HG03439 (cell line): ENCODE measurements around the gene CHPF.

Experiments used
- ATAC-seq: cut with Tn5 transposase; IDR thresholded peaks from one replicate; pipeline ENCODE4 v1.9.1; 2021; ENCODE audit warnings: mild to moderate bottlenecking, moderate library complexity; ENCODE audit not compliant: unreplicated experiment

Gene CHPF

DNA sequence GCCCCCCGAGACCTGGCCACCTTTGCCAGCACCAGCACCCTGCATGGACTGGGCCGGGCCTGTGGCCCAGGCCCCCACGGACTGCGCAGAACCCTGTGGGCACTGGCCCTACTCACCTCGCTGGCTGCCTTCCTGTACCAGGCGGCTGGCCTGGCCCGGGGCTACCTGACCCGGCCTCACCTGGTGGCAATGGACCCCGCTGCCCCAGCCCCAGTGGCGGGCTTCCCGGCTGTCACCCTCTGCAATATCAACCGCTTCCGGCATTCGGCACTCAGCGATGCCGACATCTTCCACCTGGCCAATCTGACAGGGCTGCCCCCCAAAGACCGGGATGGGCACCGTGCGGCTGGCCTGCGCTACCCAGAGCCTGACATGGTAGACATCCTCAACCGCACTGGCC is 28.8 kb downstream of the CHPF start:
- ATAC-seq: no peak

DNA sequence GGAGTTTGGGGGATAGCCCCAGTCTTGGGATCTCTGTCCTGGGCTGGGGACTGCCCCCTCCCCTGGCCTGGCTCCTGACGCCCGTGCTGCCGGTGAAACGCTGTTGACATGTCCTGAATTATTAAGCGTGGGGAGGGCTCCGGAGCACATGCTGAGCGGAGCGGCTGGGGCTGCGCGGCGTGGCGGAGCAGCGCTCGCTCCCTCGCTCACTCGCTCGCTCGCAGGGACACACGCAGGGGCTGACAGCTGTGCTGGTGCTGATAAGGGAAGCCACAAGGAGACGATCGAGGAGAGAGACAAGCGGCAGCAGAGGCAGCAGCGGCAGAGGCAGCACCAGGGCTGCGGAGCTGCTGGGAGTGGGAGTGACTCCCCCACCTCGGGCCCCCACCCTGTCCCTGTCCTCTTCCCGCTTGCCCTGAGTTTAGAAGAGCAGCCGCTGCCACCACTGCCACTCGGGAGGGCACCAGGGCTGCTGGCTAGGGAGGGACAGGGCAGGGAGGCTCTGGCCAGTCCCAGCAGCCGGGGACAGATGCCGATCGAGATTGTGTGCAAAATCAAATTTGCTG is 29.3 kb downstream of the CHPF start, which contains the start of gene ASIC4:
Gene ASIC4, plus strand, starts transcription at position 287 of the 566 bp plus-strand sequence. Its CDS starts 243 bp downstream, at position 530.
- no peak for ATAC-seq

DNA sequence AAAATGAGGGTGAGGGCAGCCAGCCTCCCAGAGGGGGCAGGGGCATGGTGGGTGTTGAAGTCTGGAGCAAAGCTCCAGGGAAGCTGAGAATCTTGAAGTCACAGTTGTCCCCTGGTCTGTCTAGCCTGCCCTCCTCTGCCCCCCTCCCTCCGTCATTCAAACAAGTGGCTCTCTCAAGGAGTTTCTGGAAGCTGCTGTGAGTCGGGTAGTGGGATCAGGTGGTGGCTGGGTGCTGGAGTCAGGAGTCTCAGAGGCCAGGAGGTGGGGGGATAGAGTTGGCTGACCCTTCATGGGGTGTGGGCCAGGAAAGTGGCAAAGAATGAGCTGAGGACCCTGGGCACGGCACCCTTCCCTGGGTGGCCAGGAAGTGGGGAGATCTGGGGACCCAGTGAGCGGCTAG is 29.8 kb downstream of the CHPF start:
- ATAC-seq: no peak

DNA sequence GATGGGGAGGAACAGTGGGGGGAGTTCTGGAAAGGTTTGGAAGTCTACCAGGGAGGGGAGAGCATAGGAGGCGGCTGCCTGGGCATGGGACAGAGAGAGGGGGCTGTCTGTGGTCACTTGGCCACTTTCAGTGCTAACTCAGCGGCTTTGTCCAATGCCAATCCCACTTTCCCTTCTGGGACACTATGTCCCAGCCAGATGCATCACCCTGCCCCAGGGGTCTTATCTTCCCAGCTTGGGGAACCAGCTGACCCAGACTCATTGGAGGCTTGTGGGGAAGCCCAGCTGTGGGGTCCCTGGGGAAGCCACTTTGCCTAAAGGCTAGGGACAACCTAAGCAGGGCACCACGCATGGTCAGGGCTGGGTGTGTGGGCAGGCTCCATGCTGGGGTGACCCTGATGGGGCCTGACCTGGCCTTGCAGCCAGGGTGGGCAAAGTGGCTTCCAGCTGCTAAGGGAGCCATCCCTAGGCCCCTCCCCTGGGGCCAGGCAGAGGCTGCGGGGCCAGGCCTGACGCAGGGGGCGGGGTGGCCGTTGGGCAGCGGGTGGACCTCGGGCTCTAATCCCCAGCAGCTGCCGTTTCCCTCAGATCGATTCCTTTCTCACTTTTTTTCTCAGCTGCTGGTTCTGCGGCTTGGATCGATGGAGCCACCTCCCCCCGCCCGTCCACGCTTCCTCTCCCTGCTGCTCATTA is 30.9 kb downstream of the CHPF start:
- ATAC-seq: no peak

DNA sequence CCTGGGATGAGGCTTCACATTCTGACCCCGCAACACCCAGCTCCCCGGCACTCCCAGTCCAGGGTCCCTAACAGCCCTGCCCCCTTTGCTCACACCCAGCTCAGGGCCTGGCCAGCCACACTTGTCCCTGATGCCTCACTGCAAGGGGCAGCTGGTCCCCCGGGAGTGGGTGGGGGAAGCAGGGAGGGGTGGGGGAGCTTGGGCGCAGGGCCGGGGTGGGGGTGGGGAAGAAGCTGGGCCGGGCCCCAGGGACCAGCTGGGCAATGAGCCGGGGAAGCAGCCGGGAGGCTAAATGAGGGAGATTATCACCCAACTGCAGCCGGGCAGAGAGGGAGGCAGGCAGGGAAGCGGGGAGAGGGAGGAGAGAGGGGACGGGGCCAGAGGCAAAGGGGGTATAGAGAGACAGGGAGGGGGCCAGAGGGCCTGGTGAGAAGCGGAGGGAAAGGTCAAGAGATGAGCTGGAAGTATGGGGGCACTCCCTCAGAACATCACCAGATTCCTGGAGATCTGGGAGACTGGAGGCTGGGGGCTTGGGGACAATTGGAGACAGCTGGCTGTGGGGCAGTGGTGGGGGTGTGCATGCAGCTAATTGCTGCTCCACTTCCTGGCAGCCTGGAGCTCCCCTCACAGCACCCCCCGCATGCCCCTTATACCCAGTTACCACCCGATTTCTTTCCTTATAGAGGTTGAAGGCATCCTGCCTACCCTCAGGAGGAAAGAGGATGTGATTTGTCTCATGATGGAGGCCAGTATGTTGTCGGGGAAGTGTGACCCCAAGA is 31.9 kb downstream of the CHPF start:
- no peak for ATAC-seq

DNA sequence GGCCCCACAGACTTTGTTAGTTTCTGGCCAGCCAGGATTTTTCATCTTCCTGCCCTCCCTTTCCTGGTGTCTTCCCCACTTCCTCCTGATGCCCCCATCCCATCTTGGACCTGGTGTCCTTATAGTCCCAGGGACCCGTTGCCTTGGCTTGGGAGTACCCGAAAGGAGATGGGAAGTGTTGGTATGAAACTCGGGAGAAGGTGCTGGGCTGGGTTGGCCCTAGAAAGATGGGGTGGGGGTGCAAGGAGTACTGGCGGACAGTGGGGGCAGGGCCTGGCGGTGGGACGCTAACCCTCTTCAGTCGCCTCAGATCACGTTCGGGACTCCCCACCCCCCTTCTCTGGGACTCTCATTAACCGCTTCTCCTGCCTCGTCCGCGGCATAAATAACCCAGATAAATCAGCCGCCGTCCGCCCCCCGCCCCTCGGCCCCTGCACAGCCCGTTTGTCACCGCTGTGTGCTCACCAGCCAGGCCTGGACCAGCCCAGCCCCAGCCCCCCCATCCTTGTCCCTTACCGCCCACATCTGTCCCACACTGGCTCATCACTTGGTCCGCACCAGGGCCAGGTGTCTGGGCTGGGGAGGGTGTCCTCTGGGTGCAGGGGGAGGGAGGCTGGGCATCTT is 33.0 kb downstream of the CHPF start:
- no peak for ATAC-seq

DNA sequence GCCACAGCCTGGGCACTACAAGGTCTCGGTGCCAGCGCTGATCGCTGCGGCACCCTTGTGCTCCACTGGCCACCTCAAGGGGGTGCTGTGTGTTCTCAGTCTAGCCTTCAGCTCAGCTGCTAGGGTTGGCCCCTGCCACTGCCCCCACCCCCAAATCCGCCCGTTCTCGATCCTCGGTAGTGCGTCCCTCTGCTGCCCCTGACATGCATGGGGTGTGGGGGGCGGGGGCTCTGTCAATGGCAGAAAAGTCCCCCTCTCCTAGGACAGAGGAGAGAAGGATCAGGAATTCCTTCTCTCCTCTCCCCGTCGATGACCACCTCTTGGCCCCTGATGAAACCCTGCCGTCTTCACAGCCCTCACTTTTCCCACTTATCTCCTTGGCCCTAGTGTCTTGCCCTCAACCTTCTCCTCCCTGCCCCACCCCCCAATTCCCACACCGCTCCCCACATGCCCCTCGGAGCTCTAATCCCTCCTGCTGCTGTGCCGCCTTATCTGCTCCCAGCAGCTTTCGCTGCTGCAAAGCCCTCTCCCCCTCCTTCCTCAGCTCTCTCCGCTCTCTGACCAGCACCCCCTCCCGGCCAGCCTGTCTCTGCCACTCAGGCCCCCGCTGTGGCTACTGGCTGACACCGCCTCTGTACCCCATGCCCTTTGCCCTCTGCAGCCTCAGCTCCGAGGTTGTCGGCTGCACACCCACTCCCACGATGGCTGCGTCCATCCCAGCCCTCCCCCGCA is 33.7 kb downstream of the CHPF start:
- peak; percentile 47 for ATAC-seq

DNA sequence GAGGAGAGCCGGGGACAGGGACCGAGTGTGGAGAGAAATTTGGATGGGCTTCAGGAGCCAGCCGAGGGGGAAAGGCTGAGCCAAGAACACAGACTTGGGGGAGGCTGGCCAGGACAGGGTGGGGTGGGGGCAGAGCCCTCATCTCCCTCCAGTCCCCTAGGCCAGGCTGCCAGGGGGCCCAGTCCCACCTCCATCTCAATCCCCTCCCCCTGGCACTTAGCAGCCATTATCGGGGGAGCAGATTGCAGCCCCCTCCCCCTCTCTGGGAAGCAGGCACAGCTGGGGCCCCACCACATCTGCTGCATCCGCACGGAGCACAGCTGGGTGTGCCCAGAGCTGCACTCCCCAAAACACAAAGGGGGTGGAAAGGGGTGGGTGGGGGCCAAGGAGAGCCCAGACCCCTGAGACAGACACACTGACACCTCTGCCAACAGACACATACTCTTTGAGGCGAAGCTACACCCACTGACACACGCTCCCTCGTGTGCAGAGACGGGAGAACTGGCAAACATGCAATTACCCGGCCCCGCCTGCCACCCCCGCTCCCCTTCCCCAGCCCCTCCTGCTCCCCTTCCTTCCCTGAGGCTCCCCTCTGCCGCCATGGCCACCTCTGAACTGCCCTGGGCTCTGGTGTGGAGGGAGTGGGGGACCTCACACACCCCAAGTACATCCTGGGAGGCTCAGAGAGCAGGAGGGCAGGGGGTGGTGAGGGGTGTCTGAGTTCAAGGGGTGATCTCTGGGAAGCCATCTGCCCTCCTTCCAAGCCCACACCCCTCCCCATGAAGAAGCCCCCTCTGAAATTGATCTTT is 34.4 kb downstream of the CHPF start:
- peak; percentile 13 for ATAC-seq

DNA sequence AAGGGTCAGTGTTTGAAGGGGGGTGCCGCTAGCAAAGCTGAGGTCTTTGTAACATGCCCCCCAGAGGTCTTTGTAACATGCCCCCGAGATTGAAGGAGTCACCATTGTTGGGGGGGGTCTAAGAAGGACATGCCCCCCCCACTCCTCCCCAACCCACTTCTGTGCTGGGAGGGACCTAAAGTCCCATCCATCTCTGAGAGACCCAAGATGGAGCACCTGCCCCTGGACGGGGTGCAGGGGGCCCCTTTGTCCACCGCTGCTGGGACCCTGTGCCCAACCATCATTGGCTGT is 35.2 kb downstream of the CHPF start:
- ATAC-seq: no peak

DNA sequence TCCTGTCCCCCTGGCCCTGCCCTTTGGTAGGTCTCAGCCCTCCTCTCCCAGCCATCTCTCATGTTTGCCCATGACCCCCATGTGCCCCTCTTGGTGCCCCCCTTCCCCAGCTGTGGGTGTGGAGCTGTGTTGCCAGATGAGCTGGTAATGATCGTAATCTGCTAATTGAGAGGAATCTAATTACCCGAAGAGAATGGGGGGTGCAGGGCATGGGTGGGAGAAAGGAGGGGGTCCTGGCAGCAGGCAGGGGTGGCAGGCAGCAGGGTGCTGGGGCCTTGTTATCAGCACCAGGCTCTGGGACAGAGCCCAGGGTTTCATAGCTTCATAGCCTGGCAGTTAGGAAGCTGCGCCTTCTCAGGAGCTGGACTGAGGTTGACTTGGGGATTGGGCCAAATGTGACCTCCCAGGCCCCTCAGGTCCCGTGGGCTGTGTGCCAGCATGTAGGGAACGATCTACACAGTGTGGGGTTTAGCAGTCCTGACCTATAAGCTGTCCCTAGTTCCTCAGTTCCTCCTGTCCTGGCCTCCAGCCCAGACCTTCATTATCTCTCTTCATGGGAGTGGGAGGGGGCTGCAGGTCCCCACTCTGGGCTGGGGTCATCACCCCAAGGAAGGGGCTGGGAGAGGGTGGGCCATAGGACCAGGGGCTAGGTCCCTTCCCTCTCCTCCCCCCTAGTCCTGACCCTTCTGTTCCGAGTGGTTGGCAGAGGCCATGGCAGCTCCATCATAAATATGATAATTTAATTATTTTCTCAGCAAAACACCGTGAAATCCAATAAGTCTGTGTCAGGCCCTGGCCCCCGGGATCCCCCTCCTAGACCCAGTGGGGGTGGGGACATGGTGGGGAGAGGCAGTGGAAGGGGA is 35.8 kb downstream of the CHPF start:
- no peak for ATAC-seq

DNA sequence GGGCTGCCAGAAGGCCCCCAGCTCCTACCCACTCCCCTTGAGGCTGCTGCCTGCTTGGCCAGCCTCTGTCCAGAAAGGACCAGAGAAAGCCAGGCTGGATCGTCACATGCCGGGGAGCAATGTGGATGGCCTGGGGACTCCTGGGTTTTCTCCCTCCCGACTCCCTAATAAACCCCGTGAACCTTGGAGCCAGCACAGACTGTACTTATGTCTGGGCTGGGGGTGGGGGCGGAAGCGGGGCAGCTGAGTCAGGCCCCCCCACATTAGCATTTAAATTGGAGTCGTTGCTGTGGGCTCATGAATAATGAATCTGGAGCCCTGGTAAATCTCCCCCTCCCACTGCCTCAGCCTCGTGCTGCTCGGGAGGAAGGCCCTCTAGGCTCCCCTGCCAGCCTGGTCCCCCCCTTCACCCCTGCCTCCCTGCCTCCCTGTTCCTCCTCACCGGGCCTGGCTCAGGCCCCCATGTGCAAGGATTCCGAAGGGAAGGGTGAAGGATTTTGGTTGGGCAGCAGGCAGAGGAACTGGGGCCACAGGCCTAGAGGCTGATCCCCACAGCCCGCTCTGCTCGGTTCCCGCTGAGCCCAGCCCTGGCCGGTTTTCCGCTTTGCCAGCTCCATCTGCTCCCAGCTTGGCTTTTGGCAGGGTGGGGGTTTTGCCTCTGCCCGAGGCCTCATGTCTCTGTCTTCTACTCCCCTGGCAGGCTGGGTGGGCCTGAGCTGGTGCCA is 36.6 kb downstream of the CHPF start:
- no peak for ATAC-seq

DNA sequence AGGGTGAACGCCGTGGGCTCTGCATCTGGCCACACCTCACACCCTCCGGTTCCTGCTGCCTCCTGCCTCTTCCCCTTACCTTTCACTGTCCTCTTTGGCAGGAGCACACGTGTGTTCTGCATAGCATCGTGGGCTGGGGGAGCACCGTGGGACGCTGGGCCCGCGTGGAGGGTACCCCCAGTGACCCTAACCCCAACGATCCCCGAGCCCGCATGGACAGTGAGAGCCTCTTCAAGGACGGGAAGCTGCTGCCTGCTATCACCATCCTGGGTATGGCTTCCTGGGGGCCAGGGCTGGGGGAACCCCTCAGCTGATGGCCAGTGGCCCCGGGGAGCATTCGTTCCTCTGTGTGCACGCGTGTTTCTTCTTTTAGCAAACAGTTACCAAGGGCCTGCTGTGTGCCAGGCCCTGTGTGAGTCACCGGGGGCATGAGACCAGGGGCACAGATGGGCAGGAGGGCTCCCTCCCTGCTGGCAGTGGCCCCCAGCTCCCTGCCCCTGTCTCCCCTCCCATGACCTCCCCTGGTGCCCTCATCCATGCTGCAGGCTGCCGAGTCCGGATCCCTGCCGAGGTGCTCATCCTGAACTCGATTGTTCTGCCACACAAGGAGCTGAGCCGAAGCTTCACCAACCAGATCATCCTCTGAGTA is 37.3 kb downstream of the CHPF start:
- no peak for ATAC-seq

DNA sequence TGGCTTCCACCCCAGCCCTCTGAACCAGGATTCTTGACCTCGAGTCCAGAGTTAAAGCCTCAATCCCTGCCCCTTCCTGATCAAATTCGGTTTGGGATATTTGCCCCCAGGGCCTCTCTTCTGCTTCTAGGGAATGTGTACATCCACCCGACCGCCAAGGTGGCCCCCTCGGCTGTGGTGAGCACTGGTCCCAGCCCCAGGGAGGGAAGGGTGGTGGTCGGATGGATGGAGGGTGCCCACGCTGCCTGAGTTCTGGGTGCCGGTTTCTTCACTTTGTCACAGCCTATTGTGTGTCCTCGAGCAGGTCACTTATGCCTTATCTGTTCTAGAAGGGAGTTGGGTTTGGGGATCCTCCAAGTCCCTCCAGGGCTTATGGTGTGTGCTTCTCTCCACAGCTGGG is 38.0 kb downstream of the CHPF start:
- ATAC-seq: no peak

DNA sequence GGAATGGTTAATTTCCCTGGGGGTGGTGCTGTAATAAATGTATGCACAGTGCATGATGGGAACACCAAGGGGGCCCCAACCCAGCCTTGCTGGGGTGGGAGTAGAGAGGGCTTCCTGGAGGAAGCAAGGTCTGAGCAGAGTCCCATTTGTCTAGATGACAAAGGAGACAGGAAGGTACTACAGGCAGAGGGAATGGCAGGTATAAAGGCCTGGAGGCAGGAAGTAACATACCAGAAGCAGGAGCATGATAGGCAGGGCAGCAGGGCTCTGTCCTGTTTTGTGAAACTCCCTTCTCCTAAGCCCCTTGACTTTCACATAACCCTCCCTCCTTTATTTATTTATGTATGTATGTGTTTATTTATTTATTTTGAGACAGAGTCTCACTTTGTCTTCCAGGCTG is 41.0 kb downstream of the CHPF start:
- no peak for ATAC-seq

DNA sequence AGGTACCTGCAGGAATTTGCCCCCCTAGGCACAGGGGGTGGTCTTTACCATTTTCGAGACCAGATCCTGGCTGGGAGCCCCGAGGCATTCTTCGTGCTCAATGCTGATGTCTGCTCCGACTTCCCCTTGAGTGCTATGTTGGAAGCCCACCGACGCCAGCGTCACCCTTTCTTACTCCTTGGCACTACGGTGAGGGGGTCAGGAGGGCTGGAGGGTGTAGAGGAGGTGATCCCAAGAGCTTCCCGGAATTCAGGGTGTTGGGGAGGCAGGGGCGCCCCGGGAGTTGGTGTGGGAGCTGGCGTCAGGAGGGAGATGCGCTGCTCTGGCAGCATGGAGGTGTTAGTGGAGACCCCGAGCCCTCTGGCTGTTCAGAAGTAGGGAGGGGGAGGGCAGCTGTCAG is 41.8 kb downstream of the CHPF start:
- ATAC-seq: no peak

DNA sequence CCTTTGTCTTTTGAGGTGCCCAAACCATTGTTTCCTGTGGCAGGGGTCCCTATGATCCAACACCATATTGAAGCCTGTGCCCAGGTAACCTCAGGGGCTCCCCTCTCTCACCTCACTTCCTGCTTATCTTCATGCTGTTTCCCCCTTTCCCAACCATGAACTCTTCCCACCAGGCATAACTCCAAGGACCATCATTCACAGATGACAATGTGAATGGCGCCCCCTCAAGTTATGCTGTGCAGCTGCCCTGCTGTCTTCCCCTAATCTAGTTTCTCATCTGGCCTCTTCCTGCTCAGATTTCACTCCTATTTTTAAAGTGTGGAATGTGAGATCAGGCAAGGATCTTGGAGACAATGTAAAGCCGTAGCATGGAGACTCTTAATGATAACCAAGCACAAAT is 43.5 kb downstream of the CHPF start:
- no peak for ATAC-seq

DNA sequence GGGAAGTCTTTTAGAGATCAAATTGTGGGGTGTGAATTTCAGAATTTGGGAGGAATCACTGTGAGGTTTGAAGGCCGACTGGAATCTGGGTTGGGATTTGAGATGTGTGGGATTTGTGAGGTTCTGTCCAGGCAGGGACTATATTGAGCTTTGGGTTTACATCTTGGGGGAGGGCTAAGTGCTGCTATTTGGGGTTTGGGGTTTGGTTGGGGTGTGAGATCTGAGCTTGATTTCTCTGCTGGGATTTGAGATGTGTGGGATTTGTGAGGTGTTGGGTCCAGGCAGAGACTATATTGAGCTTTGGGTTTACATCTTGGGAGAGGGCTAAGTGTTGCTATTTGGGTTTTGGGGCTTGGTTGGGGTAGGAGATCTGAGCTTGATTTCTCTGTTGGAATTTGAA is 44.1 kb downstream of the CHPF start:
- ATAC-seq: no peak

DNA sequence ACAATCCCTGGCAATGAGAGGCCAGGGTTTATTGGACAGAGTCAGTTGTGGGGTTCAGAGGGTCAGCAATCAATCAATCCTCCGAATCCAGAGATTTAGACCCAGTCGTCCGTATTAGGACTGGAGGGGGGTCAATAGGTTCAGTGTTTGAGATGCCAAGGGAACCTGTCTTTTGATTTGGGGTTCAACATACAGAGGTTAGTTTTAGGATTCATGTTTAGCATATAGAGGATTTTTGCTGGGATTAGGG is 44.6 kb downstream of the CHPF start:
- ATAC-seq: no peak
